Hepatocyte (in vitro differentiated cells): ENCODE results near the gene DMC1. TPM values are rescaled to one million over a fixed set of nuclear protein-coding genes. Genes with fewer than 3 reads are reported as not detected.

ENCODE experiments used
- DNase-seq: peaks from one replicate; pipeline ENCODE4 v3.0.0-alpha.2; 2016; ENCODE audit warnings: low spot score
- H2AFZ ChIP-seq: fragments of 200-600 bp; sonication (generic); 2 replicates; pipeline ENCODE4 v1.6.0; 2016; ENCODE audit warnings: antibody characterized with exemption, mild to moderate bottlenecking
- H3K27ac ChIP-seq: fragments of 200-600 bp; sonication (generic); 2 replicates; pipeline ENCODE4 v1.5.1; 2016; ENCODE audit warnings: mild to moderate bottlenecking
- H3K27me3 ChIP-seq: fragments of 200-600 bp; sonication (generic); 2 replicates; pipeline ENCODE4 v1.6.1; 2016
- H3K36me3 ChIP-seq: fragments of 200-600 bp; sonication (generic); replicated peaks from 2 replicates; pipeline ENCODE4 v1.5.1; 2016; ENCODE audit warnings: low read depth; ENCODE audit not compliant: insufficient read depth
- H3K4me1 ChIP-seq: fragments of 200-600 bp; sonication (generic); 2 replicates; pipeline ENCODE4 v1.5.1; 2016; ENCODE audit warnings: mild to moderate bottlenecking, moderate library complexity; ENCODE audit not compliant: insufficient read depth
- H3K4me2 ChIP-seq: fragments of 200-600 bp; sonication (generic); 2 replicates; pipeline ENCODE4 v1.6.0; 2016
- H3K4me3 ChIP-seq: fragments of 200-600 bp; sonication (generic); 2 replicates; pipeline ENCODE4 v1.5.1; 2016; ENCODE audit warnings: mild to moderate bottlenecking
- H3K79me2 ChIP-seq: fragments of 200-600 bp; sonication (generic); 2 replicates; pipeline ENCODE4 v1.6.0; 2017; ENCODE audit warnings: mild to moderate bottlenecking
- H3K9me2 ChIP-seq: fragments of 200-600 bp; sonication (generic); replicated peaks from 2 replicates; pipeline ENCODE4 v1.6.0; 2017; ENCODE audit warnings: mild to moderate bottlenecking; ENCODE audit not compliant: insufficient read depth
- H3K9me3 ChIP-seq: fragments of 200-600 bp; sonication (generic); 2 replicates; pipeline ENCODE4 v1.5.1; 2016; ENCODE audit warnings: low read depth, mild to moderate bottlenecking
- H4K20me1 ChIP-seq: fragments of 200-600 bp; sonication (generic); 2 replicates; pipeline ENCODE4 v1.6.0; 2016; ENCODE audit warnings: mild to moderate bottlenecking; ENCODE audit not compliant: insufficient read depth, poor library complexity, severe bottlenecking
- EZH2 ChIP-seq: fragments of 200-600 bp; sonication (generic); IDR thresholded peaks from 2 replicates; pipeline ENCODE4 v1.6.1; 2016; ENCODE audit warnings: antibody characterized with exemption, mild to moderate bottlenecking, borderline replicate concordance
- EZH2phosphoT487 ChIP-seq: fragments of 200-600 bp; sonication (generic); IDR thresholded peaks from one replicate; pipeline ENCODE4 v1.6.1; 2018; ENCODE audit warnings: antibody characterized with exemption, mild to moderate bottlenecking, low read depth, moderate library complexity; ENCODE audit not compliant: unreplicated experiment, severe bottlenecking
- WGBS: methylation state at CpG from one replicate; pipeline ENCODE4 v1.1.6; 2016; ENCODE audit warnings: low lambda C conversion rate; ENCODE audit errors: missing lambda C conversion rate; 5-methylcytosine and 5-hydroxymethylcytosine counted together
- polyA plus RNA-seq: library from polyadenylated mRNA; unstranded; fragments of >200 nt; fragmentation: Nextera tagmentation; extraction: Ambion mirVana; gene quantifications from 2 replicates; pipeline ENCODE4 v1.2.1, GENCODE V29; 2016
- total RNA-seq: library from RNA; depleted of rRNA; stranded (reverse); fragments of >200 nt; gene quantifications from 2 replicates; pipeline ENCODE4 v1.2.3, GENCODE V29; 2014
- TF ChIP-seq, protein P1 (sequence below): fragments of 200-600 bp; sonication (generic); IDR thresholded peaks from 2 replicates; pipeline ENCODE4 v1.5.1; 2016; ENCODE audit warnings: antibody characterized with exemption, mild to moderate bottlenecking; ENCODE audit not compliant: poor library complexity

Gene DMC1
- total and polyA plus RNA-seq, 2 experiments from 2014 or later: 0.74 to 0.80 TPM

DNA sequence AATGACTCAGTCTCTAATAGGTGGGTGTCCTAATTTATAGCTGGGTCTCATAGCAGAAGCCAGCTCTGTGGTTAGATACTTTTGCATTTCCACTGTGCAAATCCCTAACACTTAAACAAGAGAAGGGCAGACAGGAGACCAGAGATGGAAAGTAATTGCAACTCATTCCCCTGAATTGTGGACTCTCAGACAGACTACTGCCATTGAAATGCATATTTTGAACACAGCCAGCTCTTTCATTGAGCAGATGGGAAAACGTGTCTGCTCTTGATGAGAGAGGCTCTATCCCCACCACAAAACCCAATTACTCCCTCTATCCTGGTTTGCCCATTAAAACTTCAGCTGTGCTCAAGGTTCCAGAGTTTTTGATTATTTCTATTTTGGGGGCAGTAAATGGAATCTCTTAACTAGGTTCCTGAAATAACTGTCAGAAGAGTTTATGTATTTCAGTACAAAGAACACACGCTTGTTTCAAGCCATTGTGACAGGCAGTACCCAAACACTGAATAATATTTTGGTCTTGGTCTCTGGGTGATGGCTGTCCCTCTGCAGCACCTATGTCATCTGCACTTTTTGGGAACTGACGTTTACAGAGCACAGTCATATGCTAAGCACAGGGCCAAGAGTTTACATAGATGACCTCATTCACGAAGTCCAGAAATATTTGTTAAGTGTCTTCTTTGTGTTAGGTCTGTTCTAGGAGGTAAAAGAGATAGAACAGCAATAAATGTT is 44.5 kb upstream of the DMC1 start:
- Histone ChIP-seq H3K9me3 (no peaks in the 10 kb centered on the region), H3K9me2 (no peaks in the 10 kb centered on the region), H4K20me1 (no peaks in the 10 kb centered on the region), H2AFZ (no peak overlapping the region), H3K4me3 (no peak overlapping the region), H3K36me3 (no peaks in the 10 kb centered on the region), H3K4me1 (no peaks in the 10 kb centered on the region), H3K4me2 (no peak overlapping the region), H3K79me2 (no peaks in the 10 kb centered on the region), H3K27me3 (no peaks in the 10 kb centered on the region), H3K27ac (no peak overlapping the region)
- DNase-seq: no peak
- 66% methylated on average over 4 of the region's 4 CpGs for WGBS
- TF ChIP-seq, protein P1, sequence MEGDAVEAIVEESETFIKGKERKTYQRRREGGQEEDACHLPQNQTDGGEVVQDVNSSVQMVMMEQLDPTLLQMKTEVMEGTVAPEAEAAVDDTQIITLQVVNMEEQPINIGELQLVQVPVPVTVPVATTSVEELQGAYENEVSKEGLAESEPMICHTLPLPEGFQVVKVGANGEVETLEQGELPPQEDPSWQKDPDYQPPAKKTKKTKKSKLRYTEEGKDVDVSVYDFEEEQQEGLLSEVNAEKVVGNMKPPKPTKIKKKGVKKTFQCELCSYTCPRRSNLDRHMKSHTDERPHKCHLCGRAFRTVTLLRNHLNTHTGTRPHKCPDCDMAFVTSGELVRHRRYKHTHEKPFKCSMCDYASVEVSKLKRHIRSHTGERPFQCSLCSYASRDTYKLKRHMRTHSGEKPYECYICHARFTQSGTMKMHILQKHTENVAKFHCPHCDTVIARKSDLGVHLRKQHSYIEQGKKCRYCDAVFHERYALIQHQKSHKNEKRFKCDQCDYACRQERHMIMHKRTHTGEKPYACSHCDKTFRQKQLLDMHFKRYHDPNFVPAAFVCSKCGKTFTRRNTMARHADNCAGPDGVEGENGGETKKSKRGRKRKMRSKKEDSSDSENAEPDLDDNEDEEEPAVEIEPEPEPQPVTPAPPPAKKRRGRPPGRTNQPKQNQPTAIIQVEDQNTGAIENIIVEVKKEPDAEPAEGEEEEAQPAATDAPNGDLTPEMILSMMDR: no peak
- TF ChIP-seq EZH2phosphoT487 (no peak), EZH2 (no peak)

DNA sequence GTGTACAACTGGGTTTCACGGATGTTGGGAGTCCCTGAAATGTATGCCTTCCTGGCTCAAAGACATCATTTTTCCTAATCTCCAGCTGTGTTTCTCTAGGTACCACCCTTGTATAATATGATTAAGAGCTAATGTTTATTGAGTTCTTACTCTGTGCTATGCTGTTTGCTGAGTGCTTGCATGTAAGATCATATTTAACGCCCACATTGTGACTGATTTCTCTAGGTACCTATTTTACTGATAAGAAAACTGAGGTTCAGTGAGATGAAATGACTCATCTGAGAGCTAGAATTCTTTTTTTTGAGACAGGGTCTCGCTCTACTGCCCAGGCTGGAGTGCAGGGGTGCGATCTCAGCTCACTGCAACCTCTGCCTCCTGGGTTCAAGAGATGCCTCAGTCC is 43.6 kb upstream of the DMC1 start:
- WGBS: 89% methylated on average over 4 of the region's 4 CpGs
- no peak for DNase-seq
- no peaks in the 10 kb centered on the region for H3K27me3 ChIP-seq

DNA sequence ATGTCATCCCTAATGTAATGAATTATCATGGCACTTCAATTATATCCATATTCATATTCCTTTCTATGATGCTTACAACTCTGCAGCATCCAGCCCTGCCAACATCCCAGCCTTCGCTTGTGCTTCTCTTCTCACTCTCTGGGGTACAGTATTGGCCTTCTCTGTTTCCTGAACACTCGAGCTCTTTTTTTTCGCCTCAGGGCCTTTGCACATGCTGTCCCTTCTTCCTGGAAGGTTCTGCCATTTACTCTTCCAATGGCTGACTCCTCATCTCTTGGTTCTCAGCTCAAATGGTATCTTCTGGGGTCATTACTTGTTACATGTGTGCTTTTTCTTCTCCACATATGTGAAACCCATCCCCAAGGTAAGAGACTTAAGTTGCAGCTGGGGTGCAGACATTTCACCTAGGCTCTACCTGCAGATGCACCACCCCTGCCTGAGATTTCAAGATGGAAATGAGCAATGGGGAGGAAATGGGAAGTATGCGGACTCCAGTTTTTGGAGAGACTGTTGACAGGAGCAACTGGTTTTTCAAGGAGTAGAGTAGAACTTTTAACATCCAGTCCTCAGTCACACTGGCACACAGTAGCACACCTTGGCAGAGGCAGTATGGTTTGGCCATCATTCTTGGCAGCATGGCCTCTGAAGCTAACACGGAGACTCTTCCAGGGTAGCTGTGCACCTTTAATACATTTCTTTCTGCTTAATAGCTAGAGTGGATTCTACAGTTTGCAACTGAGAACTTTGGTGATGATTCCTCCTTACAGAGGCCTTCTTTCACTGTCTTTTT is 42.4 kb upstream of the DMC1 start:
- no peaks in the 10 kb centered on the region for H3K36me3 ChIP-seq
- no peak overlapping the region for H3K27ac ChIP-seq
- no peaks in the 10 kb centered on the region for H3K27me3 ChIP-seq
- H2AFZ ChIP-seq: no peak overlapping the region
- no peak for TF ChIP-seq EZH2phosphoT487
- TF ChIP-seq, protein P1: no peak
- no peak for TF ChIP-seq EZH2
- no peak for DNase-seq
- H3K4me1 ChIP-seq: no peaks in the 10 kb centered on the region
- H3K4me2 ChIP-seq: no peak overlapping the region
- H4K20me1 ChIP-seq: no peaks in the 10 kb centered on the region
- no peaks in the 10 kb centered on the region for H3K9me3 ChIP-seq
- no peak overlapping the region for H3K4me3 ChIP-seq
- WGBS: 92% methylated on average over 5 of the region's 5 CpGs
- no peaks in the 10 kb centered on the region for H3K79me2 ChIP-seq
- no peaks in the 10 kb centered on the region for H3K9me2 ChIP-seq

More for the DNA sequence above, 43.6 kb upstream of the DMC1 start:
- Histone ChIP-seq H3K27ac (no peak overlapping the region), H3K79me2 (no peaks in the 10 kb centered on the region), H4K20me1 (no peaks in the 10 kb centered on the region), H3K4me1 (no peaks in the 10 kb centered on the region), H2AFZ (no peak overlapping the region), H3K9me2 (no peaks in the 10 kb centered on the region), H3K36me3 (no peaks in the 10 kb centered on the region), H3K9me3 (no peaks in the 10 kb centered on the region), H3K4me3 (no peak overlapping the region), H3K4me2 (no peak overlapping the region)
- TF ChIP-seq, protein P1: no peak
- no peak for TF ChIP-seq EZH2phosphoT487
- TF ChIP-seq EZH2: no peak
